ENCODE measurements around the gene GJA10.
"Not testable (repeated sequence)": the region's sequence is repeated elsewhere in the genome, so short reads cannot be mapped to it uniquely, and the experiment has no call there.

Gene GJA10

DNA sequence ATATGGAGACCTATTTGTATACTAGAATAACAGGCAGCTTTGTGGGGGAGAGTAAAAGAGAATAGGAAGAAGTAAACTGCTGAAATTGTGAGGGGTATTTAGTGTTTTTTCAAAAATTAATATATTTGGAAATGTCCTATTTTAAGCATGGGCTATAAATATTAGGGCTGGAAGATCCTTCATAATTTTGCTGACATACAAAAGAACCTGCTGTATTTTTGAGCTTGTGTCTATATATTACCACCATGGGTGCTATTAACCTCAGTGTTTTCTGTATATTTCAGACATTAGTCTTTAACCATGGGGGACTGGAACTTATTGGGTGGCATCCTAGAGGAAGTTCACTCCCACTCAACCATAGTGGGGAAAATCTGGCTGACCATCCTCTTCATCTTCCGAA lies at the start of gene GJA10:
Gene GJA10 (plus strand): TSS at position 301 of the 400 bp plus-strand sequence. CDS start 0 bp downstream, at position 301.
- DNase-seq (ENCODE audit: low read depth in 3 of 3), result no peak

- not testable (repeated sequence) for DNase-seq (ENCODE audit: low read depth in 3 of 3)
Measured at GRCh38 chr6:89847513-89847912, 46.8 kb upstream of the GJA10 start.

GRCh38 chr6:89853068-89853467 lies 41.2 kb upstream of the GJA10 start:
- DNase-seq (ENCODE audit: low read depth in 3 of 3), result no peak

- DNase-seq (ENCODE audit: low read depth in 3 of 3), result no peak
Measured at GRCh38 chr6:89858041-89858440, 36.2 kb upstream of the GJA10 start.

DNA sequence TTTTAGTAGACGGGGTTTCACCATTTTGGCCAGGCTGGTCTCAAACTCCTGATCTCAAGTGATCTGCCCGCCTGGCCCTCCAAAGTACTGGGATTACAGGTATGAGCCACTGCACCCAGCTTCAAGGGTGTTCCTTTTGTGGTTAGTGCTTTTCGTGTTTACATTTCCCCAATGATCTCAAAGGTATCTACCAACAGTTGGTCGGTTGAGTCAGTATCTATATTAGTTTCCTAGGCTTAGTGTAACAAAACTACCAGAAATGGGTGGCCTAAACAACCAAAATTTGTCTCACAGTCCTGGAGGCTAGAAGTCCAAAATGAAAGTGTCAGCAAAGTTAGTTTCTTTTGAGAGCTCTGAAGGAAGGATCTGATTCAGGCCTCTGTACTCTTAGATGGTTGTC lies 34.5 kb upstream of the GJA10 start:
- no peak for DNase-seq (ENCODE audit: low read depth in 3 of 3)

DNA sequence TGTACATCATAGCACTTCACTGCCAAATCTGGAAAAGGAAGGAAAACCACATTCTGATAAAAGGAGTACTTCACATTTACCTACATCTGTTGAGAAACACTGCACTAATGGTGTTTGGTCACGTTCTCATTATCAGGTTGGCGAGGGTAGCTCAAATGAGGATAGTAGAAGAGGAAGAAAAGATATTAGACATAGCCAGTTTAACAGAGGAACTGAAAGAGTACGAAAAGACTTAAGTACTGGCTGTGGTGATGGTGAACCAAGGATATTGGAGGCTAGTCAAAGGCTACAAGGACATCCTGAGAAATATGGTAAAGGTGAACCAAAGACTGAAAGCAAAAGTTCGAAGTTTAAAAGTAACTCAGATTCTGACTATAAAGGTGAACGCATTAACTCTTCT lies 32.0 kb upstream of the GJA10 start:
- no peak for DNase-seq (ENCODE audit: low read depth in 3 of 3)

- DNase-seq (ENCODE audit: low read depth in 3 of 3), result no peak
Measured at GRCh38 chr6:89862698-89863097, 31.6 kb upstream of the GJA10 start.

GRCh38 chr6:89866024-89866678 lies 28.1 kb upstream of the GJA10 start:
- no peak for DNase-seq (ENCODE audit: low read depth in 3 of 3)

GRCh38 chr6:89873721-89874120 lies 20.5 kb upstream of the GJA10 start:
- no peak for DNase-seq (ENCODE audit: low read depth in 3 of 3)

DNA sequence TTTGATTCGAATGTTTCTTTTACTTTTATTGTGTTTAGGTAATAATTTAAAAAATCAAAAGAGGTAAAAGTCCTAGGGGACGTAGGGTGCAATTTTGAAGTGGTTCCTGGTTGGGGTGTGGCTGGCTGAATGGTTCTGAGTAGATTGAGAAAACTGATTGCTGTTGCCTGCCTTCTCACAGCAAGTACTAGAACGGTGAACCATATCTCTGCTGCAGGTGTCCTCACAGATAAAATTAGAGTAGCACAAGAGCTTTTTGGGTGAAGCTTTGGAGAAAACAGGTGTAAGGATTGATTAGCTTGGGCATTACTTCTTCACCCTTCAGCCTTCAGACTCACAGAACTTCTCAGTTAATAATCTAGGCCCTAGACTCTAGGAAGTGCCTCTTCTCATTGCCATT lies 19.8 kb upstream of the GJA10 start:
- DNase-seq (ENCODE audit: low read depth in 3 of 3), result no peak

GRCh38 chr6:89886378-89887120 lies 7.7 kb upstream of the GJA10 start:
- DNase-seq (ENCODE audit: low read depth in 3 of 3), result no peak

DNA sequence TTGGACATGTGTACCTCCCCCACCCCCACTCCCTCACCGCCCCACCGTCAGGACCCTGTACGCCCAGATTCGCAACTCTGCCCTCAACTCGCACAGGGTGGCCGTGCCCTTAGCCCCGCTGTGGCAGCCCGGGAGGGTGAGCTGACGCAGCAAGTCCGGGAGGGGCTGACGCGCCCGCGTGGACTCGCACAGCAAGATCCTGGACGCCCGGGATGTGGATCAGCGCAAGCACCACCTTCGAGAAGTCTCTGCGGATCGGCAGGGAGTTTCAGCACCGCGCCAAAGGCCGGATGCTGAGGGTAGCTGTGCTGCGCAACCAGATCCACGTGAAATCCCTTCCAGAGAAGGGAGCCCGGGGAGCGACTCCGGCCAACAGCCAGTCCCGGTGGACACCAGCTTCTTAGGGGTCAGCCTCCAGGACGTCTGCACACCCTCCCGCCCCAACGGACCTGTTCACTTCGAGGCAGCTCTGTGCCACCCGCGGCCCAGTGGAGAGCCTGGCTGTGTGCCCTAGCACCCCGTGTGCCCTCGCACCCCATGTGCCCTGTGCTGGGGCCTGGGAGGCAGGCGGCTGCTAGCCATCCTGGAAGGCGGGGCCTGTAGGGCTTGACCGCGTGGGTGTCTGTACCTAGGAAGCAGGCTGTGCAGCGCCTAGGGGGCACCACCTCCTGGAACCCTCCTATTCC lies 6.7 kb upstream of the GJA10 start:
- no peak for DNase-seq (ENCODE audit: low read depth in 3 of 3)

- DNase-seq (ENCODE audit: low read depth in 3 of 3), result no peak
Measured at GRCh38 chr6:89888138-89888514, 6.1 kb upstream of the GJA10 start.

GRCh38 chr6:89888871-89889270 lies 5.4 kb upstream of the GJA10 start:
- no peak for DNase-seq (ENCODE audit: low read depth in 3 of 3)

DNA sequence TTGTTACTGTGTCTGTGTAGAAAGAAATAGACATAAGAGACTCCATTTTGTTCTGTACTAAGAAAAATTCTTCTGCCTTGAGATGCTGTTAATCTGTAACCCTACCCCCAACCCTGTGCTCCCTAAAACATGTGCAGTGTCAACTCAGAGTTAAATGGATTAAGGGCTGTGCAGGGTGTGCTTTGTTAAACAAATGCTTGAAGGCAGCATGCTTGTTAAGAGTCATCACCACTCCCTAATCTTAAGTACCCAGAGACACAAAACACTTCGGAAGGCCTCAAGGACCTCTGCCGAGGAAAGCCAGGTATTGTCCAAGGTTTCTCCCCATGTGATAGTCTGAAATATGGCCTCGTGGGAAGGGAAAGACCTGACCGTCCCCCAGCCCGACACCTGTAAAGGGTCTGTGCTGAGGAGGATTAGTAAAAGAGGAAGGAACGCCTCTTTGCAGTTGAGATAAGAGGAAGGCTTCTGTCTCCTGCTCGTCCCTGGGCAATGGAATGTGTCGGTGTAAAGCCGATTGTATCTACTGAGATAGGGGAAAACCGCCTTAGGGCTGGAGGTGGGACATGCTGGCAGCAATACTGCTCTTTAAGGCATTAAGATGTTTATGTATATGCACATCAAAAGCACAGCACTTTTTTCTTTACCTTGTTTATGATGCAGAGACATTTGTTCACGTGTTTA lies 3.3 kb upstream of the GJA10 start:
- not testable (repeated sequence) for DNase-seq (ENCODE audit: low read depth in 3 of 3)

GRCh38 chr6:89892577-89892976 lies 1.7 kb upstream of the GJA10 start:
- DNase-seq (ENCODE audit: low read depth in 3 of 3), result not testable (repeated sequence)

DNA sequence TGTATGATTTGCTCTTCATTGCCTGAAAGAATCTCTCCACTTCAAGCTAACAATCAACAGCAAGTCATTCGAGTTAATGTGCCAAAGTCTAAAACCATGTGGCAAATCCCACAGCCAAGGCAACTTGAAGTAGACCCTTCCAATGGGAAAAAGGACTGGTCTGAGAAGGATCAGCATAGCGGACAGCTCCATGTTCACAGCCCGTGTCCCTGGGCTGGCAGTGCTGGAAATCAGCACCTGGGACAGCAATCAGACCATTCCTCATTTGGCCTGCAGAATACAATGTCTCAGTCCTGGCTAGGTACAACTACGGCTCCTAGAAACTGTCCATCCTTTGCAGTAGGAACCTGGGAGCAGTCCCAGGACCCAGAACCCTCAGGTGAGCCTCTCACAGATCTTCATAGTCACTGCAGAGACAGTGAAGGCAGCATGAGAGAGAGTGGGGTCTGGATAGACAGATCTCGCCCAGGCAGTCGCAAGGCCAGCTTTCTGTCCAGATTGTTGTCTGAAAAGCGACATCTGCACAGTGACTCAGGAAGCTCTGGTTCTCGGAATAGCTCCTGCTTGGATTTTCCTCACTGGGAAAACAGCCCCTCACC lies 1.1 kb downstream of the GJA10 start:
- DNase-seq (ENCODE audit: low read depth in 3 of 3), result no peak

- not testable (repeated sequence) for DNase-seq (ENCODE audit: low read depth in 3 of 3)
Measured at GRCh38 chr6:89910001-89910901, 16.0 kb downstream of the GJA10 start.

DNA sequence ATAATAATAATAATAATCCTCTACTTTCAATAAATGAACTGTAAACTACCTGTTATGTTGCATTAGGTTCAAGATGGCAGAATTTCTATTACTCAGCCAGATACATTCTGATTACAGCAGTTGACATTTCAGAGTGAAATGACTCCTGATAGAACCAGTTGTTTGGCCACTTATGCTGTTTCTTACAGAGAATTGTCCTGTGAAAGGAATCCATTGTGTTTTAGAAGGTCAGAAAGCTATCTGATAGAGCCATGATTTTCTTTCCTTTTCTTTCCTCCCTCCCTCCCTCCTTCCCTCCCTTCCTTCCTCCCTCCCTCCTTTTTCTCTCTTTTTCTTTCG lies 16.6 kb downstream of the GJA10 start:
- no peak for DNase-seq (ENCODE audit: low read depth in 3 of 3)

GRCh38 chr6:89916136-89916920 lies 22.1 kb downstream of the GJA10 start:
- no peak for DNase-seq (ENCODE audit: low read depth in 3 of 3)

Data from stimulated activated CD4-positive, alpha-beta T cell treated with anti-CD3 and anti-CD28 coated beads, TNF-alpha, amount 100 ng/mL, for 4 hours (primary cell).